ENCODE results near the gene PROKR1.

PROKR1 gene

GRCh38 chr2:68603059-68603458, 40.3 kb upstream of the PROKR1 start:
- no peak overlapping the region for H3K4me2 ChIP-seq (ENCODE audit: insufficient read depth, low read length)
- no peak for TF ChIP-seq EZH2 (IDR thresholded peaks at IDR 0.05; ENCODE audit: borderline replicate concordance, low read depth, low read length, severe bottlenecking)
- TF ChIP-seq, protein P1, sequence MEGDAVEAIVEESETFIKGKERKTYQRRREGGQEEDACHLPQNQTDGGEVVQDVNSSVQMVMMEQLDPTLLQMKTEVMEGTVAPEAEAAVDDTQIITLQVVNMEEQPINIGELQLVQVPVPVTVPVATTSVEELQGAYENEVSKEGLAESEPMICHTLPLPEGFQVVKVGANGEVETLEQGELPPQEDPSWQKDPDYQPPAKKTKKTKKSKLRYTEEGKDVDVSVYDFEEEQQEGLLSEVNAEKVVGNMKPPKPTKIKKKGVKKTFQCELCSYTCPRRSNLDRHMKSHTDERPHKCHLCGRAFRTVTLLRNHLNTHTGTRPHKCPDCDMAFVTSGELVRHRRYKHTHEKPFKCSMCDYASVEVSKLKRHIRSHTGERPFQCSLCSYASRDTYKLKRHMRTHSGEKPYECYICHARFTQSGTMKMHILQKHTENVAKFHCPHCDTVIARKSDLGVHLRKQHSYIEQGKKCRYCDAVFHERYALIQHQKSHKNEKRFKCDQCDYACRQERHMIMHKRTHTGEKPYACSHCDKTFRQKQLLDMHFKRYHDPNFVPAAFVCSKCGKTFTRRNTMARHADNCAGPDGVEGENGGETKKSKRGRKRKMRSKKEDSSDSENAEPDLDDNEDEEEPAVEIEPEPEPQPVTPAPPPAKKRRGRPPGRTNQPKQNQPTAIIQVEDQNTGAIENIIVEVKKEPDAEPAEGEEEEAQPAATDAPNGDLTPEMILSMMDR (IDR thresholded peaks at IDR 0.05; ENCODE audit: borderline replicate concordance, extremely low read depth, low read length, poor library complexity, severe bottlenecking) = no peak
- peaks cover 4% of the 10 kb centered on the region for H3K9me3 ChIP-seq (ENCODE audit: insufficient read depth, low read length, severe bottlenecking)
- H4K20me1 ChIP-seq (ENCODE audit: insufficient read depth, low read length) = no peaks in the 10 kb centered on the region
- H3K4me3 ChIP-seq (ENCODE audit: low read depth in 1 of 2, low read length in 2 of 2) = no peak overlapping the region
- no peaks in the 10 kb centered on the region for H3K36me3 ChIP-seq (ENCODE audit: insufficient read depth, low read length)
- H3K9ac ChIP-seq (ENCODE audit: low read depth, low read length) = no peak overlapping the region
- H3K27me3 ChIP-seq (ENCODE audit: insufficient read depth, low read length, poor library complexity) = no peaks in the 10 kb centered on the region
- no peak for DNase-seq
- ATAC-seq (ENCODE audit: insufficient read depth, low read depth) = no peak
- H3K4me1 ChIP-seq (ENCODE audit: insufficient read depth, low read length) = no peaks in the 10 kb centered on the region
- no peak overlapping the region for H2AFZ ChIP-seq (ENCODE audit: low read depth, low read length)
- no peaks in the 10 kb centered on the region for H3K79me2 ChIP-seq (ENCODE audit: insufficient read depth, low read length)
- no peak overlapping the region for H3K27ac ChIP-seq (ENCODE audit: low read length)

- no peak overlapping the region for H3K27ac ChIP-seq (ENCODE audit: low read length)
- ATAC-seq (ENCODE audit: insufficient read depth, low read depth) (no peak), DNase-seq (no peak)
- no peaks in the 10 kb centered on the region for H4K20me1 ChIP-seq (ENCODE audit: insufficient read depth, low read length)
- H2AFZ ChIP-seq (ENCODE audit: low read depth, low read length) = no peak overlapping the region
- no peak overlapping the region for H3K4me3 ChIP-seq (ENCODE audit: low read depth in 1 of 2, low read length in 2 of 2)
- peaks cover 4% of the 10 kb centered on the region for H3K9me3 ChIP-seq (ENCODE audit: insufficient read depth, low read length, severe bottlenecking)
- H3K4me1 ChIP-seq (ENCODE audit: insufficient read depth, low read length) = no peaks in the 10 kb centered on the region
- no peak overlapping the region for H3K9ac ChIP-seq (ENCODE audit: low read depth, low read length)
- no peak overlapping the region for H3K4me2 ChIP-seq (ENCODE audit: insufficient read depth, low read length)
- H3K27me3 ChIP-seq (ENCODE audit: insufficient read depth, low read length, poor library complexity) = no peaks in the 10 kb centered on the region
- H3K79me2 ChIP-seq (ENCODE audit: insufficient read depth, low read length) = no peaks in the 10 kb centered on the region
- no peaks in the 10 kb centered on the region for H3K36me3 ChIP-seq (ENCODE audit: insufficient read depth, low read length)
- TF ChIP-seq, protein P1 (IDR thresholded peaks at IDR 0.05; ENCODE audit: borderline replicate concordance, extremely low read depth, low read length, poor library complexity, severe bottlenecking) = no peak
- no peak for TF ChIP-seq EZH2 (IDR thresholded peaks at IDR 0.05; ENCODE audit: borderline replicate concordance, low read depth, low read length, severe bottlenecking)
These were observed 39.3 kb upstream of the PROKR1 start for GRCh38 chr2:68604077-68604476.

GRCh38 chr2:68605939-68606338, 37.4 kb upstream of the PROKR1 start:
- Histone ChIP-seq H2AFZ (ENCODE audit: low read depth, low read length) (no peak overlapping the region), H3K36me3 (ENCODE audit: insufficient read depth, low read length) (no peaks in the 10 kb centered on the region), H4K20me1 (ENCODE audit: insufficient read depth, low read length) (no peaks in the 10 kb centered on the region), H3K4me1 (ENCODE audit: insufficient read depth, low read length) (no peaks in the 10 kb centered on the region), H3K9me3 (ENCODE audit: insufficient read depth, low read length, severe bottlenecking) (peaks cover 4% of the 10 kb centered on the region), H3K9ac (ENCODE audit: low read depth, low read length) (no peak overlapping the region), H3K4me3 (ENCODE audit: low read depth in 1 of 2, low read length in 2 of 2) (no peak overlapping the region), H3K4me2 (ENCODE audit: insufficient read depth, low read length) (no peak overlapping the region), H3K27ac (ENCODE audit: low read length) (no peak overlapping the region), H3K27me3 (ENCODE audit: insufficient read depth, low read length, poor library complexity) (no peaks in the 10 kb centered on the region), H3K79me2 (ENCODE audit: insufficient read depth, low read length) (no peaks in the 10 kb centered on the region)
- TF ChIP-seq, protein P1 (IDR thresholded peaks at IDR 0.05; ENCODE audit: borderline replicate concordance, extremely low read depth, low read length, poor library complexity, severe bottlenecking) = no peak
- no peak for TF ChIP-seq EZH2 (IDR thresholded peaks at IDR 0.05; ENCODE audit: borderline replicate concordance, low read depth, low read length, severe bottlenecking)
- DNase-seq (no peak), ATAC-seq (ENCODE audit: insufficient read depth, low read depth) (no peak)

- no peaks in the 10 kb centered on the region for H4K20me1 ChIP-seq (ENCODE audit: insufficient read depth, low read length)
- no peak for TF ChIP-seq EZH2 (IDR thresholded peaks at IDR 0.05; ENCODE audit: borderline replicate concordance, low read depth, low read length, severe bottlenecking)
- TF ChIP-seq, protein P1 (IDR thresholded peaks at IDR 0.05; ENCODE audit: borderline replicate concordance, extremely low read depth, low read length, poor library complexity, severe bottlenecking) = no peak
- H3K4me2 ChIP-seq (ENCODE audit: insufficient read depth, low read length) = no peak overlapping the region
- no peaks in the 10 kb centered on the region for H3K4me1 ChIP-seq (ENCODE audit: insufficient read depth, low read length)
- no peak overlapping the region for H3K9ac ChIP-seq (ENCODE audit: low read depth, low read length)
- no peak overlapping the region for H2AFZ ChIP-seq (ENCODE audit: low read depth, low read length)
- H3K36me3 ChIP-seq (ENCODE audit: insufficient read depth, low read length) = no peaks in the 10 kb centered on the region
- no peak overlapping the region for H3K27ac ChIP-seq (ENCODE audit: low read length)
- no peaks in the 10 kb centered on the region for H3K27me3 ChIP-seq (ENCODE audit: insufficient read depth, low read length, poor library complexity)
- H3K9me3 ChIP-seq (ENCODE audit: insufficient read depth, low read length, severe bottlenecking) = peaks cover 4% of the 10 kb centered on the region
- H3K4me3 ChIP-seq (ENCODE audit: low read depth in 1 of 2, low read length in 2 of 2) = no peak overlapping the region
- no peaks in the 10 kb centered on the region for H3K79me2 ChIP-seq (ENCODE audit: insufficient read depth, low read length)
- ATAC-seq (ENCODE audit: insufficient read depth, low read depth) (no peak), DNase-seq (no peak)
These were observed 36.6 kb upstream of the PROKR1 start for GRCh38 chr2:68606759-68607158.
